Measurements from ENCODE around the gene CCDC74B.
"Not testable (repeated sequence)": the region's sequence is repeated elsewhere in the genome, so short reads cannot be mapped to it uniquely, and the experiment has no call there.

CCDC74B gene
- total RNA-seq: 0 to 1.2 (median 0.03) reads per million in 17 experiments

DNA sequence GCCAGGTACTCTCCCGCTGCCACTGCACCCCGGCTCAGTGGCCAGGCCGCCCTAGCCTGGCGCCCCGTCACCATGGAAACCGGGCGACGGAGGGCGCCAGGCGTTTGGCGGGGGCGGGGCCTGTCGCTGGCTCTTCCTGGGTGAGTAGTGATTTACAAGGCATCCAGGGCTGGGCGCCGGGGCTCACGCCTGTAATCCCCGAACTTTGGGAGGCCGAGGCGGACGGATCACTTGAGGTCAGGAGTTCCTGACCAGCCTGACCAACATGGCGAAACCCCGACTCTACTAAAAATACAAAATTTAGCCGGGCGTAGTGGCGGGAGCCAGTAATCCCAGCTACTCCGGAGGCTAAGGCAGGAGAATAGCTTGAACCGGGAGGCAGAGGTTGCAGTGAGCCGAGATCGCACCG is at the start of gene CCDC74B:
Gene CCDC74B (minus strand): TSS at position 107 of the 409 bp plus-strand sequence. CDS start 116 bp downstream, outside the sequence.
- peak; percentile 4 to 45 (median 18) for DNase-seq

DNA sequence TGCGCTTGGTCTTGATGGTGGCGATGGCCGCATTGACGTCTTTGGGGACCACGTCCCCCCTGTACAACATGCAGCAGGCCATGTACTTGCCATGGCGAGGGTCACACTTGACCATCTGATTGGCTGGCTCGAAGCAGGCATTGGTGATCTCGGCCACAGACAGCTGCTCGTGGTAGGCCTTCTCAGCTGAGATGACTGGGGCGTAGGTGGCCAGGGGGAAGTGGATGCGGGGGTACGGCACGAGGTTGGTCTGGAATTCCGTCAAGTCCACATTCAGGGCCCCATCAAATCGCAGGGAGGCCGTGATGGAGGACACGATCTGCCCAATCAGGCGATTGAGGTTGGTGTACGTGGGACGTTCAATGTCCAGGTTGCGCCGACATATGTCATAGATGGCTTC is 48.9 kb upstream of the CCDC74B start:
- DNase-seq: not testable (repeated sequence)

DNA sequence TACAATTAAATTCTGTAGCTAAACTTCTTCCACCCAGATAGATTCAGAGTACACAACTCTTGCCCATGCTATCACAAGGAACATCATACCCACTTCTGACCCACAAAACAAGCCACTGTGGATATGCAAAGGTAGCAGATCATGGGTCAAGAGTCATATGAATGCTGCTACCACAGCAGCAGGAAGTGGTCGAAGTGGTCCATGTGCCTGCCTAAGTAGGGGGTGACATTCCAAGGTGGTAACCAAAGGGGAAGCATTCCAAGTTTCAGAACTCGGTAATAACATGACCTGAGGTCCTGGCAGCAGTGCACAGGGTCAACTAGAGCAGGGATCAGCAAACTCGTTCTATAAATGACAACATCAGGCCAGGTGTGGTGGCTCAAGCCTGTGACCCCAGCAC is 47.5 kb upstream of the CCDC74B start:
- DNase-seq: not testable (repeated sequence)

DNA sequence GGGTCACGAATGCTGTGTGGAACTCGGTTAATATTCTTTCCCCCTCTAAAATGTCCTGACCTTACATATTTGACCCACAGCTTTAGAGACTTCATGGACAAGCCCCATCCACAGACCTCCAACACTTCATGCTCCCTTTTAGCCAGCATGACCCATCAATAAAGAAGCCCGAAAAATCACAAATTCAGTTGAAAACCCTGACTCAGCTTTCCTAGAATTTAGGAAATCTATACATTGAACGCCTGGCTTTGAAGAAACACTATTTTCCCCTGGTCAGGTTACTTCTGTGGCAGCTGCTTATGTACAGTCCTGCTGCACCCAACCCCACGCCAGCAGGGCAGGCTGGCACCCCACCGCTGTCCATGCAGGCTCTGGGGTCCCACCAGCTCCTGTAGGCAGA is 46.4 kb upstream of the CCDC74B start:
- not testable (repeated sequence) for DNase-seq

DNA sequence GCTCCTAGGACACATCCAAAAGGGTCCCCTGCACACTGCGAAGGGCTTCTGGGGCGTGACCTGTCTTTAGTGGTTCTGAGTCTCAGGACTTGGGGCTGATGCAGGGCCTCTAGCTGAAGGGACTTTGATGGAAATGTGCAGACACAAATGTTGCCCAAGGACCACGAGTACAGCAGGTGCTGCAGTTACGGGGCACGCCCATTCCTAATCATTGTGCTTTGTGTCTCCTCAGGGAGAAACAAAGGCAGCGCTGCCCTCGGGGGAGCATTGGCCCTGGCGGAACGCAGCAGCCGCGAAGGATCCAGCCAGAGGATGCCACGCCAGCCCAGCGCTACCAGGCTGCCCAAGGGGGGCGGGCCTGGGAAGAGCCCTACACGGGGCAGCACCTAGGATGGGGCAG is 45.3 kb upstream of the CCDC74B start:
- no peak for DNase-seq

DNA sequence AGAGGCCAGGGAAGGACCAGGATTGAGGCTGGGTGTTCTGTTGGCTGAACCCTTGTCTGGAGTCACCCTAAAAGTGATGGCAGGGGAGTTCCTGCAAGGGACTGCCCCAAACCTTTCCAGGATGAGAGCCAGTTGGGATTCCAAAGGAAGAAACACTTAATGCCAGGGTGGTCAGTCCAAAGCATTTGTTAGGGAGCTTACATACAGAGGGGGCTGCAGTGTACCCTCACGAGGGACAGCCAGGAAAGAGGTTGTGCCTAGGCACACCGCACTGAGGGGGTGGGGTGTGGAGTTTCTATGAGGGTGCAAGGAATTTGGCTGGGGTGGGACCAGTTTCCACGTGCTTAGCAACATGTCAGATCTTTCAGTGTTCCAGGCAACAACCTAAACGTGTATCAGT is 44.0 kb upstream of the CCDC74B start:
- not testable (repeated sequence) for DNase-seq

DNA sequence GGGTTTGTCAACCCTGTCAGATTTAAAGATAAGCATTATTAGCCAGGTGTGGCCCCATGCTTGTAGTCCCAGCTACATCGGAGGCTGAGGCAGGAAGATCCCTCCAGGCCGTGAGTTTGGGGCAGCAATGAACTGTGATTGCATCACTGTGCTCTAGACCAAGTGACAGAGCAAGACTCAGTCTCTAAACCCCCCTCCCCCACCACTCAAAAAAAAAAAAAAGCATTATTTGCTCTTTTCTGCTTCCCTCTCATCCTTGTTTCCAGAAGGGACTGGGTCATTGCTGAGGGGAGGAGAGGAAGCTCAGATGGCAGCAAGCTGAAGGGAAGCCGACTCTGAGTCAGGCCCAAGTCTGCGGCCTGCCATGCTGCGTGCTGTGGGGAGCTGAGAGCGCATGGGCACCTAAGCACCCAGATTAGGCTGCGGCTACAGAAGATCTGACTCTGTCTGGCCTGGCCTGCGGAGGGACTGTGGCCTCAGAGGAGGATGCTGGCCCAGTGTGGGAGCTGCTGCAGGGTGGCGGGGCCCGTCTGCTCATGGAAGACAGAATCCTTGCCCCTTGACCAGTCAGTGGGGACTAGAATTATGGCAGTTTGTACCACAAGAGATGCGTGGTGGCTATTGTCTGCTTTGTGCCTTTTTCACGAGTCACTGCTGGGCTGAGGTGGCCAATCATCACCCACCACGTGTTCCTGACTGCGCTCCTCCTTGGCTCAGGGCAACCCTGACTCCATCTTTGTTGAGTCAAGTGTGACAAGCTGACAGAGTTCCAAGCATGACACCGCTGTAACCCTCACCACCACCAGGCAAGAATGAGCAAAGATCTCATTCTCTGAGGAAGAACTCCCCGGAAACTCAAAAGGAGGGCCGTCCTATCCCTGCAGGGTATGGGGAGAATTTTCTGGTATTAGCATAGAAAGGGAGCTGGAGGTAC is 43.2 kb upstream of the CCDC74B start:
- DNase-seq: not testable (repeated sequence)

DNA sequence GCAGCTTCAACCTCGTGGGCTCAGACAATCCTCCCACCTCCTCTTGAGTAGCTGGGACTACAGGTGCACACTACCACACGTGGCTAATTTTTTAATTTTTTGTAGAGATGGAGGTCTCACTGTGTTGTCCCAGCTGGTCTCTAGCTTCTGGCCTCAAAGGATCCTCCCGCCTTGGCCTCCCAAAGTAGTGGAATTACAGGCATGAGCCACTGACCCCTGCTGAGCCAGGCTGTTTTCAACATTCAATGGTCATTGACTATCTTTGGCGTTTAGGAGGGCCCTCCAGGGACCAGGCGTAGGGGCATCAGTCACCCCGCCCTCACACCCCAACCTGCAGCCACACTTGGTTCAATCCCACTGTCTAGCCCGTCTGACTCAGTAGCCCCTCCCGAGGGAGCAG is 42.4 kb upstream of the CCDC74B start:
- no peak for DNase-seq

DNA sequence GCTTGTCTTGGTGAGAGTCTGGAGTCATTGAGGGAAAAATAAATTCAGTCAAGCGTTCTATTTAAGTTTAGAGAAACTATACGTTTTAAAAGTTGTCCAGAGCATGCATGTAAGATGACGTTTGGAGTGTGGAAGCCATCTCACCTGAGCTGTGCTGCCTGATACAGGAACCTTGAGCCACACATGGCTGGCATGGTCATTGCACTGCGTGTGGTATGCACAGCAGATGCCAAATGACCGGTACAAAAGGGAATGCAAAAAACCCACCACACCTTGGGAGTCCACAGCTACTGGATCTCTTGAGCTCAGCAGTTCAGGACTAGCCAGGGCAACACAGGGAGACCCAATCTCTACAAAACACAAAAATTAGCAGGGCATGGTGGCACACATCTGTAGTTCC is 41.5 kb upstream of the CCDC74B start:
- no peak for DNase-seq

DNA sequence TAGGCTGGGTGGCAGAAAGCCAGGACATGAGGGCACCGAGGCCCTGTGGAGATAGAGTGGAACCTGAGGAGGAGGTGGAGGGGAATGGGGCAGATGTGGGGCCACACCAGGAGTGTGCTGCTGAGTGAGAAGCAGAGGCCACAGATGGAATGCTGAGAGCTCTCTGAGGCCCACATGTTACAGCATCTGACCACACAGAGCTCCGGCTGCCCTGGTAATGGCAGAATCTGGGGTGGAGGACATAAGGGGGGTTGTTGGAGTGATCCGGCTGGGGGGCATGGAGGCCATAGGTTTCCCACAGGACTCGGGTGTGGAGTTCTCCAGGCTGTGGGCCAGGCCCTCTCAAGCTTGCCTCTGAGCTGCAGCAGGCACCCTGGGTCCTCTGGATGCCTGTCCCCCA is 41.0 kb upstream of the CCDC74B start:
- no peak for DNase-seq

DNA sequence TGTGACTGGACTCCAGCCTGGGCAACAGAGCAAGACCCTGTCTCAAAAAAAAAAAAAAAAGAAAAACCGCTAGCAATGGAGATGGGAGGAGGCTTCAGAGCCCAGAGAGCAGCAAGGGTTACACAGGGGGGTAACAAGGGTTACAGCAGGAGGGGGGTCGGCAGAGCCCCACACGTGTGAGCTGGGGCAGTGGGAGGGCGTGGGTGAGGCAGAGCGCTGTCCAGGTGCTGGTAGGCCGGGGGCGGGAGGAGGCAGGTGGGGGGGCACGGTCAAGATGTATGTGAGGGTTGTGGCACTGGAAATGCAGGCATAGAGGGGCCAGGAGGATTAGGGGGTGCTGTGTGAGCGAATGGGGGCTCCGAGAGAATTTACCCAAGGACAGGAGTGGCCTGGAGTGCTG is 40.5 kb upstream of the CCDC74B start:
- no peak for DNase-seq

DNA sequence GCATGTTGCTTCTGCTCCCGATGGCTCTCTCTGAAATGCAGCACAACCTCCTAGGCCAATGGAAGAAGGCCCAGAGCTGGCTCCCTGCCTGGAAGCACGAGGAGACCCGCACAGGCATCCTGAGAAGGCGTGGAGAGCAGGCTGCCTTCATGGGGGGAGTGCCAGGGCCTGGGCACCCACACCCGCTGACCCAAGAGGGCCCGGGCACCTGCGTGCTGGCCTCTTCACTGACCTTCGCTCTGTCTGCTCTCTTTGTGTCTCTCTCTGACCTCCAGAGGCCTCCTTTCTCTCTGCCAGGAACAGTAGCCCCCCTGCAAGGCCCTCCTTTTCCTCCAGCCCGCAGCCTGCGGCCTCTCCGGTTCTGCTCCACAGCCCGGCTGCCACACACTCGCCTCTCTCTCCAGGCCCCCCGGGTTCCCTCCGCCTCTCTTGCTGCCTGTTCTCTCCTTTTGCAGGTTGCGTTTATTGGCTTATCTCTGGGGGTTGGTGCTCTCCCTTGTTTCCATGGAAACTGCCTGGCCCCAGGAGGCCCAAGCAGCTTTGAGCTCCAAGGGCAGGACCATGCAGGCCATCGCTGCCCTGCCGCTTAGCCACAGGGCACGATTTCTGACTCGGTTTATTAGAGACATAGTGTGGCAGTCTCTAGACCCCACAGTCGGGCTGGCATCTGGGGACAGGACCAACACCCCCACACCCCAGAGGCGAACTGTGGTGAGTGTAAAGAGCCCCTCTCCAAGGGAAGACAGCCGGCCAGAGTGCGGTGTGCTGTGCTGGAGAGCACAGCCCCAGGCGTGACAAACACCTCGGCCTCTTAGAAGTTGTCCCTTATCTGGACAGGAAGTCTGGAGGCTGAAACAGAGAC is 38.8 kb upstream of the CCDC74B start:
- DNase-seq: no peak

DNA sequence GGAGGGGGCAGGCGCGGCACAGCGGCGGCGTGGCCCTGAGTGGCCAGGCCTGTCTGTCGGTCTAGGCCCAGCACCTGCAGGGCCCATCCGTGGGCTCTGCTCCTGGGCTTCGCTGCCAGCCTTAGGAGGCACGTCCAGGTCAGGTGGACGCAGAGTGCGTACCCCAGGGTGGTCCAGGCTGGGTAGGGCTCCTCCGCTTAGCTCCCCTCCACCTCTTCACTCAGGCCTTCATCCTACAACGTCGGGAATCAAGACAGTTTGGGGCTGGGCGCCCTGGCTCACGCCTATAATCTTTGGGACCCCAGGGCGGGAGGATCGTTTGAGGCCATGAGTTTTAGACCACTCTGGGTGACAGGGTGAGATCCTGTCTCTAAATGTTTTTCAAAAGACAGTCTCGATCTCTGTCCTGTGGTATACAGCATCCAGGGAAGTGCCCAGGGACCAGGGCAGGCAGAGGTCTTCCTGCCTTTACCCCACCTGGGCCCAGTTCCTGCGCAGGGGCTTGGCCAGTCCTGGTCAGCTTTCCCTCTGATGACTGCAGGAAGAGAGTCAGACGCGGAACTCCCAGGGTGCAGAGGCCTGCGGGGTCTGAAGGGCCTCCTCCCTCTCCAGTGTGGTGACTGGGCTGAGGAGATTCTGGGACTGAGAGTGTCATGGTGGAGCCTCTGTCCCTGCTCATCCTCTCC is 38.1 kb upstream of the CCDC74B start:
- DNase-seq: not testable (repeated sequence)

DNA sequence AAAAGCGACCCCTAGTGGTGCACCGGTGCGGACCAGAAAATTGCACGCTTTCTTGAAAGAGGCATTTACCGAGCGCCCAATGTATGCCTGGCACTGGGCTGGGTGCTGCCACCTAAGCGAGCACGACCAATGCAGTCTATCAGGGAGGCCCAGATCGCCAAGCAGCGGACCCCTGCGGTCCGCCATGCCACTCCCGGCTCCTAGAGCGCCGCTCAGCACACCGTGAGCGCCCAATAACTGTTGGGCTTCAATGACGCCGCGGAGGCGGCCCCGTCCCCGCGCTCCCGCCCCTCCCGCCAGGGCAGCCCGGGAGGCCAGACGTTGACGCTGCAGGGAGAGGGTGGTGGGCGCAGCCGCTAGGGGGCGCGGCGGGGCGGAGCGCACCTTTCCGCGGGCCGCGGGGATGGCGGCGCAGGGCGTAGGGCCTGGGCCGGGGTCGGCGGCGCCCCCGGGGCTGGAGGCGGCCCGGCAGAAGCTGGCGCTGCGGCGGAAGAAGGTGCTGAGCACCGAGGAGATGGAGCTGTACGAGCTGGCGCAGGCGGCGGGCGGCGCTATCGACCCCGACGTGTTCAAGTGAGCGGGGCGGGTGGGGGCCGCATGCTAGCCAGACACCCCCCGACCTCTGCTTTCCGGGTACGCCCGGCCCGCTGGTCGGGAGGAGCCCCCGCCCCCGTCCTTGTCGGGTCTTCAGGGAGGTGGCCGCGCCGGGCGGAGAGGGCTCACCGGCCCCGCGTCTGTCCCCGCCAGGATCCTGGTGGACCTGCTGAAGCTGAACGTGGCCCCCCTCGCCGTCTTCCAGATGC is 37.2 kb upstream of the CCDC74B start, which contains the start of gene MZT2B:
Gene MZT2B (plus strand): TSS at position 383 of the 803 bp plus-strand sequence. CDS start 21 bp downstream, at position 404.
- DNase-seq: peak; percentile 93 to 97 (median 94)

DNA sequence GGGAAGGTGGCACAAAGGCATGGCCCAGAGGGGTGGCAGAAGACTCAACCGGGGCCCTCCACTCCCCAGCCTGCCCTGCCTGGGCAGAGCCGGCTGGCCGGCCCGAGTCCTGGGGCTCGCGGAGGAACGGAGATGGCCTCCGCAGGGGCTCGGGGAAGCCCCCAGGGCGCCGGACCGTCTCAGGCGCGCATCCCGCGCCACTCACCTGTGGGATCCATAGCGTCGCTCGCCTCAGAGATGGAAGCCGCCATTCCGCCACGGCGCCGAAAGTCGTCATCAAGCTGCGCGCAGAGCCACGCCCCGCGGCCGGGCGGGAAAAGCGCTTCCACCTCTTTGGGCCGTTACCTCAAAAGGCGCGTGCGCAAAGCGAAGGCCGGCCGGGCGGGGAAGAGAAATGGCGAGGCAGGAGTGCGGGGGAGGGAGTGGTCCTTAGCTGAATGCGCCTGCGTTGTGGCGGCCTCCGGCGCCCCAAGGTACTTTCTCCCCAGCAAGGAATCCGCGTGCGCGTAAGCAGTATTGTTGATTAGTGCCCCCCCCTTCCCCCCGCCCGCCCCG is 36.5 kb upstream of the CCDC74B start, which contains the start of gene SMPD4:
Gene SMPD4 (minus strand): TSS at position 278 of the 555 bp plus-strand sequence. CDS start 5,010 bp downstream, outside the sequence.
- peak; percentile 97 to 99 (median 98) for DNase-seq

DNA sequence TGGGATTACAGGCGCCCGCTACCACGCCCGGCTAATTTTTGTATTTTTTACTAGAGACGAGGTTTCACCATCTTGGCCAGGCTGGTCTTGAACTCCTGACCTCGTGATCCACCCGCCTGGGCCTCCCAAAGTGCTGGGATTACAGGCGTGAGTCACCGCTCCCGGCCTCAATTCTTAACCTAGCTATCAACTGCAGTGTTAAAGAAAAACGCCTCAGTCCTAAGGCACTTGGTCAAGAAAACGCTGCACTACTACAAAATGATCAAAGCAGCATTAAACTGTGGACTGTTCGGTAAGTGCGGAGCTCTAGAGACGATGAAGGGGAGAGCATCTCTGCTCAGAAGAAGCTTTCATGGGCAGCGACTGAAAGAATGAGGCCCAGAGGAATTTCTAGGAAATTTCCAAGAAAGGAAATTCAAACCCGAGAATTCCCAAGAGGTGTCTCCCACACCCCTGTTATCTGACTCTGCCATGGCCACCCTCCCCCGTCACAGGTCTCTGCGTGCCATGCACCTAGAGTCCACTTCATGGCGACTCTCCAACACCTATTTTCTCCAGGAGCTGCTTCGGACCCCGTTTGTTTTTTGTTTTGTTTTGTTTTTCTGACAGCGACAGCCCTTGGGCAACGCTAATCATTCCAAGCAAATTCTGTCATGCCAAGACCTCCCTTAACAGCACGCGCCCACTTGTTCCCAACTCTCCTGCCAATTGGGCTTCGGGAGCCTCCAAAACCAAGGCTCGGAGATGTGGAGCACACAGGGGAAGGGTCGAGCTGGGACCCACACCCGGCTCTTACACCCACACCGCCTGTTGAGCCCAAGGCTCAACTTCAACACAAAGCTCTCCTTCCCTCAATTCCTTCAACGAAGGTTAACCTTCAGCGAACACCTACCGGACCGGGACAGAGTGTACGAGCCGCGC is 35.8 kb upstream of the CCDC74B start:
- not testable (repeated sequence) for DNase-seq

DNA sequence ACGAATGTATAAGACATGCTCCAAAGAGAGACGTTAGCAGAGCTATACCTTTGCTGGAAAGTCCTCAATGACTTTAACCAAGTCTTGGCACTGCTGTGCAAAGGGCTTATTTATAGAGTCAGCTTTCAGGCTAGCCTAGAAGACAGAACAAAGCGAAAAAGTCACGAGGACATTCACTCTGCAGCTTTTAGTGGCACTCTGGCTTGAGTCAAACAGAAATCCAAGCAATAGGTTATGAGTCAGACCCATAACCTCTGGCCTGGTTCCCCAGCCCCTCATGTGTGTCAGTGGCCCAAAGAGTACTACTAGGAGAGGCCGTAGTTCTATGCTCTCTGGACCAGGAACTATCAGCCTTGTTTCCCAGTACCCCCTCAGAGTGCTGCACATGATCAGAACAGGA is 30.0 kb upstream of the CCDC74B start:
- not testable (repeated sequence) for DNase-seq

DNA sequence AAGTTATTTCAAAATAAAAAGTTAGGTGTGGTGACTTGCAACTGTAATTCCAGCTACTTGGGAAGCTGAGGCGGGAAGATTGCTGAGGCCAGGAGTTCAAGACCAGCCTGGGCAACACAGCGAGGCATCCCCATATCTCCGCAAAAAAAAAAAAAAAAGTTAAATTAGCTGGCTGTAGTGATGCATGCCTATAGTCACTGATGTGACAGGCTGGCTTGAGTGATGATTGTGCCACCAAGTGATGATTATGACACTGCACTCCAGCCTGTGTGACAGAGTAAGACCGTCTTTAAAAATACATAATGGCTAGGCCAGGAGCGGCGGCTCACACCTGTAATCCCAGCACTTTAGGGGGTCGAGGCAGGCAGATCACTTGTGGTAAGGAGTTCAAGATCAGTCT is 25.0 kb upstream of the CCDC74B start:
- DNase-seq: no peak

DNA sequence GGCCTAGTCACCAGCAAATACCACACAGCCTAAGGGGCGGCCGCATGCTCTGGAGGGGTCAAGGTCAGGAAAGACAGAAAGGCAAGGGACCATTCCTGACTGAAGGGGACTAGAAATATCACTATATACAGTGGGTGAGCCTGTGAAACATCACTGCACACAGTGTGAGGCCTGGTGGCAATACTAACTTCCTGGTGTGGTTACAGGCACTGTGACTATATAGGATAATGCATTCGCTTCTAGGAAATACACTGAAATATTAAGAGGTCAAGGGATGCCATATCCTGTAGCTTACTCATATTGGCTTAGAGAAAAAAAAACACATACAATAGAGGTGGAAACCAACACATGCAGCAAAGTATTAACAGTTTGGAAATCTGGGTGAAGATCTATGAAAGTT is 24.3 kb upstream of the CCDC74B start:
- DNase-seq: not testable (repeated sequence)

DNA sequence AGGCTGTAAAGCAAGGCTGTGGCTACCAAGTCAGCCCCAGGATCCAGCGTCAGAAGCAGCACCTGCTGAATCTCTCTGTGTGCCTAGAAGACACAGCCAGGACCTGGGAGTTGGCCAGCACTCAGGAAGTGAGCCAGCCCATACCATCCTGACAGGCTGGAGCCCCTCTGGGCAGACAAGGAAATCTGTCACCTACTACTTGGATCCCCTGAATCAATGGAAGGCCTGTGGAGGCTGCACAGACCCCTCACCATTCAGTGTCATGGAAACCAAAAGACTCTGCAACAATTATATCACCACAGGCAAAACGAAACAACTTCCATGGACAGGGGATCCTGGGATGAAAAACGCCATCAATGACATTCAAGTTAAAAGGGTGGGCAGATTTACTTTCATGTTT is 21.7 kb upstream of the CCDC74B start:
- DNase-seq: not testable (repeated sequence)
